ENCODE measurements around the gene ZNF316. TPM values are rescaled to one million over a fixed set of nuclear protein-coding genes. Genes with fewer than 3 reads are reported as not detected.
"Not testable (repeated sequence)": the region's sequence is repeated elsewhere in the genome, so short reads cannot be mapped to it uniquely, and the experiment has no call there.

The ZNF316 gene
- total and polyA plus RNA-seq, 2 experiments from 2014 or later, result 1.1 to 17.4 TPM

DNA sequence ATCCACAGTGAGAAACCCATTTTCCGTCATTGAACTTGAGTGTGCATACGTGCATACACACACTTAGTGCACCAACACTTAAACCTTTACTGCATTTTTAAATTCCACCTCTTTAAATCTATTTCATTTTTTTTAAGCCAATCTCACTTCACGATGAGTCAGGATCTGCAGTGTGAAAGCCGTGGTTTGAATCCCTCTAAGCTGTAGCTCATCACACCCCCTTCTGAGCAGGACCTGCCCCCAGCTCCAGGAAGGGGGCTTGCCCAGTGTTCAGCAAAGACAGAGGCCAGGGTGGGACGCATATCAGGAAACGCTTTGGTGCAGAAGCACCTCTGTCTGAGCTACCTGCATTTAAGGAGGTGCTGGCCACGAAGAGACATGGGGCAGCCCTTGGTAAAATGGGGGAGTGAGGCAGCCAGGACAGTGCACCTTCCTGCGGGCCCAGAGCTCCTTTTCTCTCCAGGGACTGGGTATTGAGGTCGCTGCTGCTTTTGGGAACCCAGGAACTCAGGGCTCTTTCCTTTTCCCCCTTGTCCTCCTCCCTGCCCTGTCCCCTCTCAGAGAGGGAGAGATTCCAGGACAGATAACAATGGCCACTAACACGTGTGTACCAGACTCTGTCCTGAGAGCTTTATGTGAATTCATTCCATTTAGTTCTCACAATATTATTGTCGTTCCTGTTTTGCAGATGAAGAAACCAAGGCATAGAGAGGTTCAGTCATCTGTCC lies 21.7 kb downstream of the ZNF316 start:
- Histone ChIP-seq H3K4me1 (ENCODE audit: insufficient read depth) (peaks cover 7% of the 10 kb centered on the region; the same call in 1 of the 2 replicates), H3K79me2 (replicated peaks; ENCODE audit: insufficient read depth) (no peaks in the 10 kb centered on the region), H3K27ac (ENCODE audit: low read depth) (no peak overlapping the region), H2AFZ (no peak overlapping the region), H3K36me3 (ENCODE audit: insufficient read depth) (no peaks in the 10 kb centered on the region), H3K27me3 (ENCODE audit: insufficient read depth) (no peaks in the 10 kb centered on the region), H3F3A (replicated peaks; ENCODE audit: low read depth) (no peaks in the 10 kb centered on the region), H3K4me2 (no peak overlapping the region), H3K4me3 (no peak overlapping the region), H3K9me2 (ENCODE audit: insufficient read depth) (no peaks in the 10 kb centered on the region), H4K20me1 (replicated peaks; ENCODE audit: insufficient read depth) (no peaks in the 10 kb centered on the region)
- TF ChIP-seq ZNF114 (CRISPR knock-in tag; IDR thresholded peaks at IDR 0.05) (no peak), CREB1 (CRISPR knock-in tag; IDR thresholded peaks at IDR 0.05; ENCODE audit: low read depth) (no peak), EZH2 (IDR thresholded peaks at IDR 0.05; ENCODE audit: low read depth, unreplicated experiment) (no peak), NANOG (IDR thresholded peaks at IDR 0.05; ENCODE audit: borderline replicate concordance) (no peak)
- TF ChIP-seq, protein P1, sequence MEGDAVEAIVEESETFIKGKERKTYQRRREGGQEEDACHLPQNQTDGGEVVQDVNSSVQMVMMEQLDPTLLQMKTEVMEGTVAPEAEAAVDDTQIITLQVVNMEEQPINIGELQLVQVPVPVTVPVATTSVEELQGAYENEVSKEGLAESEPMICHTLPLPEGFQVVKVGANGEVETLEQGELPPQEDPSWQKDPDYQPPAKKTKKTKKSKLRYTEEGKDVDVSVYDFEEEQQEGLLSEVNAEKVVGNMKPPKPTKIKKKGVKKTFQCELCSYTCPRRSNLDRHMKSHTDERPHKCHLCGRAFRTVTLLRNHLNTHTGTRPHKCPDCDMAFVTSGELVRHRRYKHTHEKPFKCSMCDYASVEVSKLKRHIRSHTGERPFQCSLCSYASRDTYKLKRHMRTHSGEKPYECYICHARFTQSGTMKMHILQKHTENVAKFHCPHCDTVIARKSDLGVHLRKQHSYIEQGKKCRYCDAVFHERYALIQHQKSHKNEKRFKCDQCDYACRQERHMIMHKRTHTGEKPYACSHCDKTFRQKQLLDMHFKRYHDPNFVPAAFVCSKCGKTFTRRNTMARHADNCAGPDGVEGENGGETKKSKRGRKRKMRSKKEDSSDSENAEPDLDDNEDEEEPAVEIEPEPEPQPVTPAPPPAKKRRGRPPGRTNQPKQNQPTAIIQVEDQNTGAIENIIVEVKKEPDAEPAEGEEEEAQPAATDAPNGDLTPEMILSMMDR (conservative IDR thresholded peaks at IDR 0.05; ENCODE audit: low read depth in 2 of 2), result no peak
- TF ChIP-seq, protein P2, sequence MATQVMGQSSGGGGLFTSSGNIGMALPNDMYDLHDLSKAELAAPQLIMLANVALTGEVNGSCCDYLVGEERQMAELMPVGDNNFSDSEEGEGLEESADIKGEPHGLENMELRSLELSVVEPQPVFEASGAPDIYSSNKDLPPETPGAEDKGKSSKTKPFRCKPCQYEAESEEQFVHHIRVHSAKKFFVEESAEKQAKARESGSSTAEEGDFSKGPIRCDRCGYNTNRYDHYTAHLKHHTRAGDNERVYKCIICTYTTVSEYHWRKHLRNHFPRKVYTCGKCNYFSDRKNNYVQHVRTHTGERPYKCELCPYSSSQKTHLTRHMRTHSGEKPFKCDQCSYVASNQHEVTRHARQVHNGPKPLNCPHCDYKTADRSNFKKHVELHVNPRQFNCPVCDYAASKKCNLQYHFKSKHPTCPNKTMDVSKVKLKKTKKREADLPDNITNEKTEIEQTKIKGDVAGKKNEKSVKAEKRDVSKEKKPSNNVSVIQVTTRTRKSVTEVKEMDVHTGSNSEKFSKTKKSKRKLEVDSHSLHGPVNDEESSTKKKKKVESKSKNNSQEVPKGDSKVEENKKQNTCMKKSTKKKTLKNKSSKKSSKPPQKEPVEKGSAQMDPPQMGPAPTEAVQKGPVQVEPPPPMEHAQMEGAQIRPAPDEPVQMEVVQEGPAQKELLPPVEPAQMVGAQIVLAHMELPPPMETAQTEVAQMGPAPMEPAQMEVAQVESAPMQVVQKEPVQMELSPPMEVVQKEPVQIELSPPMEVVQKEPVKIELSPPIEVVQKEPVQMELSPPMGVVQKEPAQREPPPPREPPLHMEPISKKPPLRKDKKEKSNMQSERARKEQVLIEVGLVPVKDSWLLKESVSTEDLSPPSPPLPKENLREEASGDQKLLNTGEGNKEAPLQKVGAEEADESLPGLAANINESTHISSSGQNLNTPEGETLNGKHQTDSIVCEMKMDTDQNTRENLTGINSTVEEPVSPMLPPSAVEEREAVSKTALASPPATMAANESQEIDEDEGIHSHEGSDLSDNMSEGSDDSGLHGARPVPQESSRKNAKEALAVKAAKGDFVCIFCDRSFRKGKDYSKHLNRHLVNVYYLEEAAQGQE (IDR thresholded peaks at IDR 0.05; ENCODE audit: unreplicated experiment), result no peak
- Mint-ChIP-seq H3K36me3 (ENCODE audit: low read depth) (peaks cover 9% of the 10 kb centered on the region), H3K4me3 (no peak overlapping the region), H3K27me3 (ENCODE audit: insufficient read depth, low read depth, poor library complexity) (peaks cover 8% of the 10 kb centered on the region), H3K9me3 (no peaks in the 10 kb centered on the region; the same call in 2 of the 3 replicates), H3K27ac (peak overlapping the region; percentile 34; the same call in 1 of the 2 replicates), H3K4me1 (peaks cover 13% of the 10 kb centered on the region)
- ATAC-seq (peak; percentile 13; the same call in 2 of the 3 replicates), DNase-seq (ENCODE audit: low spot score) (no peak)

DNA sequence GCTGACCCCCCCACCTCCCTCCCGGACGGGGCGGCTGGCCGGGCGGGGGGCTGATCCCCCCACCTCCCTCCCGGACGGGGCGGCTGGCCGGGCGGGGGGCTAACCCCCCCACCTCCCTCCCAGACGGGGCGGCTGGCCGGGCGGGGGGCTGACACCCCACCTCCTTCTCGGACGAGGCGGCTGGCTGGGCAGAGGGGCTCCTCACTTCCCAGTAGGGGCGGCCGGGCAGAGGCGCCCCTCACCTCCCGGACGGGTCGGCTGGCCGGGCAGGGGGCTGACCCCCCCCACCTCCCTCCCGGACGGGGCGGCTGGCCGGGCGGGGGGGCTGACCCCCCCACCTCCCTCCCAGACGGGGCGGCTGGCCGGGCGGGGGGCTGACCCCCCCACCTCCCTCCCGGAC lies 33.7 kb downstream of the ZNF316 start:
- H3K27ac Mint-ChIP-seq; H3K27me3 ChIP-seq (ENCODE audit: insufficient read depth); H2AFZ ChIP-seq; DNase-seq (ENCODE audit: low spot score); H3F3A ChIP-seq (replicated peaks; ENCODE audit: low read depth); H3K4me3 ChIP-seq; H3K79me2 ChIP-seq (replicated peaks; ENCODE audit: insufficient read depth); H3K27me3 Mint-ChIP-seq (ENCODE audit: insufficient read depth, low read depth, poor library complexity); H3K4me1 Mint-ChIP-seq; ATAC-seq; H3K4me2 ChIP-seq; H4K20me1 ChIP-seq (replicated peaks; ENCODE audit: insufficient read depth); H3K9me2 ChIP-seq (ENCODE audit: insufficient read depth); H3K4me3 Mint-ChIP-seq; H3K27ac ChIP-seq (ENCODE audit: low read depth); H3K4me1 ChIP-seq (ENCODE audit: insufficient read depth): not testable (repeated sequence)
- Mint-ChIP-seq H3K9me3 (peaks cover 91% of the 10 kb centered on the region), H3K36me3 (ENCODE audit: low read depth) (peaks cover 87% of the 10 kb centered on the region)
- H3K36me3 ChIP-seq (ENCODE audit: insufficient read depth), result peaks cover 39% of the 10 kb centered on the region

Data from GM23338 (cell line).